BLaER1 (cell line): ENCODE results near the gene STAP2.
"Not testable (repeated sequence)": the region's sequence is repeated elsewhere in the genome, so short reads cannot be mapped to it uniquely, and the experiment has no call there.

ENCODE experiments used
- H3K27ac ChIP-seq: shearing (Covaris generic); formaldehyde crosslinking; 2 replicates; pipeline ENCODE4 v1.8.1; 2022
- H3K27me3 ChIP-seq: shearing (Covaris generic); formaldehyde crosslinking; 2 replicates; pipeline ENCODE4 v1.8.1; 2022
- H3K36me3 ChIP-seq: shearing (Covaris generic); formaldehyde crosslinking; 2 replicates; pipeline ENCODE4 v1.8.1; 2022
- H3K4me1 ChIP-seq: shearing (Covaris generic); formaldehyde crosslinking; 2 replicates; pipeline ENCODE4 v1.8.1; 2022
- H3K4me2 ChIP-seq: shearing (Covaris generic); formaldehyde crosslinking; 2 replicates; pipeline ENCODE4 v1.8.1; 2022
- H3K4me3 ChIP-seq: shearing (Covaris generic); formaldehyde crosslinking; 2 replicates; pipeline ENCODE4 v1.8.1; 2022
- H3K9ac ChIP-seq: shearing (Covaris generic); formaldehyde crosslinking; 2 replicates; pipeline ENCODE4 v1.8.1; 2022
- H3K9me3 ChIP-seq: shearing (Covaris generic); formaldehyde crosslinking; 2 replicates; pipeline ENCODE4 v1.8.1; 2022
- H4K20me1 ChIP-seq: shearing (Covaris generic); formaldehyde crosslinking; 2 replicates; pipeline ENCODE4 v1.8.1; 2022
- Cebpa-rat ChIP-seq: shearing (Covaris generic); IDR thresholded peaks from 2 replicates; pipeline ENCODE4 v1.8.1; 2022

The STAP2 gene

DNA sequence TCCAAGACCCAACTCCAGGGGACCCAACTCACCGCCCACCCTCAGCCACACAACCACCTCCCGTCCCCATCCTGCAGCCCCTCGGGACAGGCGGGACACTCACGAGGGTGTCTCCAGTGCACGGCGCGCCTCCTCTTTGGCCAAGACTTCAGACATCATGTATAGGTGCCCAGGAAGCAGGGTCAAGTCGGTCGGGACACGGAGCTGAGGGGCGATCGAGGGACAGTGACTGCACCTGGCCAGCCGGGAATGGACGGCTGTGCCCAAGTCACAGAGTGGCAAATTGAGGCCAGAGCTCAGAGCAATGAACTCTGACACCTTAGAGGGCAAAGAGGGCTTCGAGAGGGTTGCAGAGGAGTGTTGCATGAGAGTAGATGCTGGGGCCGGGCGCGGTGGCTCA, 8.8 kb downstream of the STAP2 start:
- peaks cover 13% of the 10 kb centered on the region for H3K36me3 ChIP-seq
- peaks cover 4% of the 10 kb centered on the region; the same call in 1 of the 2 replicates for H3K9me3 ChIP-seq
- H3K4me1 ChIP-seq: peaks cover 28% of the 10 kb centered on the region
- H3K27me3 ChIP-seq: peaks cover 7% of the 10 kb centered on the region; the same call in 1 of the 2 replicates
- H3K4me2 ChIP-seq: no peak overlapping the region
- H3K27ac ChIP-seq: no peak overlapping the region
- no peak overlapping the region for H3K9ac ChIP-seq
- no peak for TF ChIP-seq Cebpa-rat
- no peaks in the 10 kb centered on the region for H4K20me1 ChIP-seq
- H3K4me3 ChIP-seq: no peak overlapping the region

DNA sequence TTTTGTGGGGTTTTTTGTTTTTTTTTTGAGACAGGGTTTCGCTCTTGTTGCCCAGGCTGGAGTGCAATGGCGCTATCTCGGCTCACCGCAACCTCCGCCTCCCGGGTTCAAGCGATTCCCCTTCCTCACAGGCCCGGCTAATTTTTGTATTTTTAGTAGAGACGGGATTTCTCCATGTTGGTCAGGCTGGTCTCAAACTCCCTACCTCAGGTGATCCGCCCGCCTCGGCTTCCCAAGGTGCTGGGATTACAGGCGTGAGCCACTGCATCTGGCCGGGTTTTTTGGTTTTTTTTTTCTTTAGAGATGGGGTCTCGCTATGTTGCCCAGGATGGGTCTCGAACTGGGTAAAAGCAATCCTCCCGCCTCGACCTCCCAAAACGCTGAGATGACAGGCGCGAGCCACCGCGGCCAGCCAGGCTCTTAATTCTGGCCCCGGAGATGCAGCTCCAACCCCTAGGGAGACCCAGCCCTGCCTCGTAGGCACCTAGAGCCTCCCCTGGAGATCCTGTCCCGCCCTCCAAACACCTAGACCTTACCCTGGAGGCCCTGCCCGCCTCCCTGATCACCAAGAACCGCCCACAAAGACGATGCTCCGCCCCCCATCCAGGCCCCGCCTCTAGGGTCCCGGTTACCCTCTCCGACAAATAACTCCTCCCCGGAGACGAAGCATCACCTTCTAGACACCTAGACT, 9.5 kb downstream of the STAP2 start:
- H3K36me3 ChIP-seq, H4K20me1 ChIP-seq, H3K27me3 ChIP-seq, H3K9me3 ChIP-seq: not testable (repeated sequence)
- peak overlapping the region; percentile 94 for H3K4me2 ChIP-seq
- peaks cover 28% of the 10 kb centered on the region for H3K4me1 ChIP-seq
- H3K4me3 ChIP-seq: peak overlapping the region; percentile 73
- peak overlapping the region; percentile 91 for H3K27ac ChIP-seq
- H3K9ac ChIP-seq: peak overlapping the region; percentile 84

- Histone ChIP-seq H3K27ac (peak overlapping the region; percentile 91), H3K4me3 (peak overlapping the region; percentile 73), H4K20me1 (no peaks in the 10 kb centered on the region), H3K36me3 (0 out of 2 replicates have a peak, but pooled peaks cover 7% of the 10 kb centered on the region), H3K4me2 (peak overlapping the region; percentile 94), H3K9me3 (no peaks in the 10 kb centered on the region), H3K27me3 (peaks cover 7% of the 10 kb centered on the region; the same call in 1 of the 2 replicates), H3K9ac (peak overlapping the region; percentile 84), H3K4me1 (peaks cover 28% of the 10 kb centered on the region)
- TF ChIP-seq Cebpa-rat: no peak
Observed at GRCh38 chr19:4328243-4328990, 10.2 kb downstream of the STAP2 start.

DNA sequence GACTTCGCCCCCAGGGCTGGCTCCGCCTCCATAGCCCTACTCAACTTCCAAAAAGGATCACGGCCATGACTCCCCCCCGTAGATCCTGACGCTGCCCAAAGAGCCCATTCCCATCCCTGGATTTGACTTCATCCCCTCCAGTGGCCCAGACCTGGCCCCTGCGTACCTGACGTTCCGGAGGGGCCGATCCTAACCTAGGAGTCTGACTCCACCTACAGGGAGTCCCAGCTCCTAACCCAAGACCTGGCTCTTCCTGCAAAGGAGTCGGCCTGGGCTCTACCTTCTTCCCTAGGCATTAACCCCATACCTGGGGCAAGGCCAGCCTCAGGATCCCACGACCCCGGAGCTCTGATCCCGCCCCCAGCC, 10.8 kb downstream of the STAP2 start:
- Histone ChIP-seq H3K36me3 (0 out of 2 replicates have a peak, but pooled peaks cover 13% of the 10 kb centered on the region), H3K4me2 (peak overlapping the region; percentile 65), H3K27me3 (peaks cover 7% of the 10 kb centered on the region; the same call in 1 of the 2 replicates), H3K9ac (no peak overlapping the region), H4K20me1 (no peaks in the 10 kb centered on the region), H3K4me1 (peaks cover 28% of the 10 kb centered on the region), H3K27ac (no peak overlapping the region), H3K9me3 (no peaks in the 10 kb centered on the region), H3K4me3 (peak overlapping the region; percentile 50; the same call in 1 of the 2 replicates)
- no peak for TF ChIP-seq Cebpa-rat

GRCh38 chr19:4327252-4327876, 11.3 kb downstream of the STAP2 start:
- no peak overlapping the region for H3K4me3 ChIP-seq
- H3K9ac ChIP-seq: no peak overlapping the region
- 0 out of 2 replicates have a peak, but pooled peaks cover 17% of the 10 kb centered on the region for H3K36me3 ChIP-seq
- H3K4me2 ChIP-seq: peak overlapping the region; percentile 65
- no peak for TF ChIP-seq Cebpa-rat
- H3K27me3 ChIP-seq: peaks cover 7% of the 10 kb centered on the region; the same call in 1 of the 2 replicates
- H4K20me1 ChIP-seq: no peaks in the 10 kb centered on the region
- no peaks in the 10 kb centered on the region for H3K9me3 ChIP-seq
- H3K4me1 ChIP-seq: peaks cover 28% of the 10 kb centered on the region
- no peak overlapping the region for H3K27ac ChIP-seq

GRCh38 chr19:4326837-4327251, 11.8 kb downstream of the STAP2 start:
- H3K9me3 ChIP-seq: peaks cover 4% of the 10 kb centered on the region
- H3K27me3 ChIP-seq: peaks cover 7% of the 10 kb centered on the region; the same call in 1 of the 2 replicates
- no peak overlapping the region for H3K4me3 ChIP-seq
- 0 out of 2 replicates have a peak, but pooled peaks cover 18% of the 10 kb centered on the region for H3K36me3 ChIP-seq
- H3K4me1 ChIP-seq: peaks cover 28% of the 10 kb centered on the region
- H3K27ac ChIP-seq: no peak overlapping the region
- H4K20me1 ChIP-seq: no peaks in the 10 kb centered on the region
- peak overlapping the region; percentile 35 for H3K4me2 ChIP-seq
- TF ChIP-seq Cebpa-rat: no peak
- H3K9ac ChIP-seq: no peak overlapping the region

DNA sequence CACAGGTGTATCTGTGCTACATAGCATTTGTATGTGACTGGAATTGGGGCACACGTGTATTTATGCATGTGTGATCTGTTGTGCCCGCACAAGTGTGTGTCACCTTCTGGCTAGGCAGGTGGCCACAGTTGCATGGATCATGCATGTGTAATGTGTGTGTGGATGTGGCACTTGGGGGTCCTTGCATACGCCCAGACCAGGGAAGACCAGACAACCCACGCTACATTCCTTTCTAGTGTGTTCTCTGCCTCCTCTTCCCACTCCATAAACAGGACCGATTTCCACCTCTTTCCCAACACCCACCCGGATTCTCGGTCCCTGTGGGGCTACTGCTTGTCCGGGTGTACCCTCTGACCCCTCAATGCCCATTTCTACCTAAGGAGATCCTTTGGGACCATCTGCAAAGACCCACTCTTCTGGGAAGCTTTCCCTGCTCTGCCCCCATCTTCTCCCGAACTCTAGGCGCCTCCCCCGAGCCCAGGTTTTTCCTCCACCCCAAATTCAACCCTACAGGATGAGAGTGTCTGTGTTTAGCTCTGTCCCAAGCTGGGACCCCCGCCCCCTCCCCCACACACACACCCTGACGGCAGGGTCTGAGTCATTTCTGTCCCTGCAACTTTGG, 12.3 kb downstream of the STAP2 start:
- H3K4me3 ChIP-seq: no peak overlapping the region
- peaks cover 7% of the 10 kb centered on the region; the same call in 1 of the 2 replicates for H3K27me3 ChIP-seq
- H3K27ac ChIP-seq: no peak overlapping the region
- peak overlapping the region; percentile 35 for H3K4me2 ChIP-seq
- peaks cover 9% of the 10 kb centered on the region for H3K9me3 ChIP-seq
- 0 out of 2 replicates have a peak, but pooled peaks cover 18% of the 10 kb centered on the region for H3K36me3 ChIP-seq
- H3K9ac ChIP-seq: no peak overlapping the region
- no peaks in the 10 kb centered on the region for H4K20me1 ChIP-seq
- no peak for TF ChIP-seq Cebpa-rat
- H3K4me1 ChIP-seq: peaks cover 23% of the 10 kb centered on the region

DNA sequence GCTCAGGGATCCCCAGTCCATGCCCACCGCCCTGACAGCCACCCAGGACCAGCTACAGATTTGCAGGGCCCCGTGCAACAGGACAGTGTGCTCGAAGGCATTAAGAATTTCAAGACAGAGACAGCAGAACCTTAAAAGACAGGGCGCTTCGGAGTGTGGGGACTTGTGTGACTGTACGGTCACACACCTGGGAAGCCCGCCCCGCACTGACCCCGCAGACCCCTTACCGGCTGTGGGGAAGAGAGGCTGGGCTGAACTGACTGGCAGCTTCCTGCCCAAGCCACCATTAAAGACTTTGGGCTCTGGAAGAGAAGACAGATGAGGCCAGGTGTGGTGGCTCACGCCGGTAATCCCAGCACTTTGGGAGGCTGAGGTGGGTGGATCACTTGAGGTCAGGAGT, 14.4 kb downstream of the STAP2 start:
- Histone ChIP-seq H3K4me3 (no peak overlapping the region), H3K4me2 (no peak overlapping the region), H3K27ac (no peak overlapping the region), H3K27me3 (peaks cover 7% of the 10 kb centered on the region; the same call in 1 of the 2 replicates), H3K9me3 (peaks cover 29% of the 10 kb centered on the region), H3K9ac (no peak overlapping the region), H4K20me1 (no peaks in the 10 kb centered on the region), H3K36me3 (peaks cover 21% of the 10 kb centered on the region), H3K4me1 (peaks cover 16% of the 10 kb centered on the region)
- TF ChIP-seq Cebpa-rat: no peak

DNA sequence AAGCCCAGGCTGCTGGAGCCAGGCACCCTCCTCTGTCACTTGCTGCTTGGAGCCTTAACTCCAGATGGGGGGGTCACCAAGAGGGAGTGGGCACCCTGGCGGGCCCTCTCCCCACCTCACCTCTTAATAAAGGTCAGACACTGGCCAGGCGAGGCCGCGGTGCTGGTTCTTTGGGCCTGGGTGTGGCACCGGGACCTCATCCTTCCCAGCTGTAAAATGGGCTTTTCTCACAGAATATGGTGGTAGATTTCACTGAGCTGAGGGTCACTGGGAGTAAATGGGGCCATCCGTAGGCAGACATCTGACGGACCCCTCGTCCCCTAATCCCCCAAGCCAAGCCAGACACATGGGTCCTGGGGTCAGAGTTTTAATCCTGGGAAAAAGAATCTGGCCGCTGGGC, 14.9 kb downstream of the STAP2 start:
- Histone ChIP-seq H3K27me3 (peaks cover 7% of the 10 kb centered on the region; the same call in 1 of the 2 replicates), H4K20me1 (no peaks in the 10 kb centered on the region), H3K27ac (no peak overlapping the region), H3K9me3 (peaks cover 34% of the 10 kb centered on the region), H3K36me3 (peaks cover 26% of the 10 kb centered on the region), H3K4me2 (no peak overlapping the region), H3K4me1 (peaks cover 13% of the 10 kb centered on the region; the same call in 1 of the 2 replicates), H3K9ac (no peak overlapping the region), H3K4me3 (no peak overlapping the region)
- no peak for TF ChIP-seq Cebpa-rat
